ENCODE results near the gene RABL2A.
"Not testable (repeated sequence)": the region's sequence is repeated elsewhere in the genome, so short reads cannot be mapped to it uniquely, and the experiment has no call there.

- not testable (repeated sequence) for TF ChIP-seq CTCF (IDR thresholded peaks at IDR 0.05; ENCODE audit: low read depth, low read length, missing input control); GABPA (IDR thresholded peaks at IDR 0.05 in 1 of 2, conservative IDR thresholded peaks at IDR 0.05 in 1 of 2); MAX (IDR thresholded peaks at IDR 0.05); SP1 (IDR thresholded peaks at IDR 0.05)
Measured at GRCh38 chr2:113609822-113610221, 17.2 kb upstream of the RABL2A start.

Measured in liver (tissue), 3 donors.